Thyroid gland (tissue), 4 donors: Measurements from ENCODE around the gene NOCT.

Experiments
- POLR2A ChIP-seq, 2 donors: fragments of 450-650 bp; IDR thresholded peaks; one replicate each; pipeline ENCODE4 v1.6.1; 2017; ENCODE audit warnings: antibody characterized with exemption in 2 of 2, mild to moderate bottlenecking in 2 of 2, moderate library complexity in 1 of 2
- TF ChIP-seq, protein P1 (sequence below), 6 experiments: fragments of 200-600 bp in 3 of 6; fragments of 450-650 bp in 3 of 6; sonication (generic) in 3 of 6; IDR thresholded peaks; one replicate each; pipeline ENCODE4 v1.5.1; 2016 to 2019; ENCODE audit warnings: antibody characterized with exemption in 6 of 6, mild to moderate bottlenecking in 2 of 6, inconsistent platforms in 1 of 6, moderate library complexity in 1 of 6

DNA sequence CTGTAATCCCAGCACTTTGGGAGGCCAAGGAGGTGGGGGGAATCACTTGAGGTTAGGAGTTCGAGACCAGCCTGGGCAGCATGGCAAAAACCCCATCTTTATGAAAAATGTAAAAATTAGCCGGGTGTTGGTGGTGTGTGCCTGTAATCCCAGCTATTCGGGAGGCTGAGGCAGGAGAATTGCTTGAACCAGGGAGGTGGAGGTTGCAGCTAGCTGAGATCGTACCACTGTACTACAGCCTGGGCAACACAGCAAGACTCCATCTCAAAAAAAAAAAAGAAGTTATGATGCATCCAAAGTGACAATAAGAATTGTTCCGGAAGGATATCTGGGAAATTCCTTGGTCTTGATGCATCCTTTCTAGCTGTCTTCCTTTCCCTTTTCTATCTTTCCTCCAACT lies 7.3 kb downstream of the NOCT start:
- TF ChIP-seq, protein P1, sequence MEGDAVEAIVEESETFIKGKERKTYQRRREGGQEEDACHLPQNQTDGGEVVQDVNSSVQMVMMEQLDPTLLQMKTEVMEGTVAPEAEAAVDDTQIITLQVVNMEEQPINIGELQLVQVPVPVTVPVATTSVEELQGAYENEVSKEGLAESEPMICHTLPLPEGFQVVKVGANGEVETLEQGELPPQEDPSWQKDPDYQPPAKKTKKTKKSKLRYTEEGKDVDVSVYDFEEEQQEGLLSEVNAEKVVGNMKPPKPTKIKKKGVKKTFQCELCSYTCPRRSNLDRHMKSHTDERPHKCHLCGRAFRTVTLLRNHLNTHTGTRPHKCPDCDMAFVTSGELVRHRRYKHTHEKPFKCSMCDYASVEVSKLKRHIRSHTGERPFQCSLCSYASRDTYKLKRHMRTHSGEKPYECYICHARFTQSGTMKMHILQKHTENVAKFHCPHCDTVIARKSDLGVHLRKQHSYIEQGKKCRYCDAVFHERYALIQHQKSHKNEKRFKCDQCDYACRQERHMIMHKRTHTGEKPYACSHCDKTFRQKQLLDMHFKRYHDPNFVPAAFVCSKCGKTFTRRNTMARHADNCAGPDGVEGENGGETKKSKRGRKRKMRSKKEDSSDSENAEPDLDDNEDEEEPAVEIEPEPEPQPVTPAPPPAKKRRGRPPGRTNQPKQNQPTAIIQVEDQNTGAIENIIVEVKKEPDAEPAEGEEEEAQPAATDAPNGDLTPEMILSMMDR (IDR thresholded peaks at IDR 0.05) = no peak
- TF ChIP-seq POLR2A (IDR thresholded peaks at IDR 0.05) = no peak
